Activated CD4-positive, alpha-beta T cell treated with anti-CD3 and anti-CD28 coated beads for 4 hours (primary cell): ENCODE results near the gene WDR38.
"Not testable (repeated sequence)": the region's sequence is repeated elsewhere in the genome, so short reads cannot be mapped to it uniquely, and the experiment has no call there.

Experiments used
- DNase-seq, 2 donors: peaks; one replicate each; pipeline ENCODE4 v3.0.0-alpha.2; 2020

WDR38 gene

DNA sequence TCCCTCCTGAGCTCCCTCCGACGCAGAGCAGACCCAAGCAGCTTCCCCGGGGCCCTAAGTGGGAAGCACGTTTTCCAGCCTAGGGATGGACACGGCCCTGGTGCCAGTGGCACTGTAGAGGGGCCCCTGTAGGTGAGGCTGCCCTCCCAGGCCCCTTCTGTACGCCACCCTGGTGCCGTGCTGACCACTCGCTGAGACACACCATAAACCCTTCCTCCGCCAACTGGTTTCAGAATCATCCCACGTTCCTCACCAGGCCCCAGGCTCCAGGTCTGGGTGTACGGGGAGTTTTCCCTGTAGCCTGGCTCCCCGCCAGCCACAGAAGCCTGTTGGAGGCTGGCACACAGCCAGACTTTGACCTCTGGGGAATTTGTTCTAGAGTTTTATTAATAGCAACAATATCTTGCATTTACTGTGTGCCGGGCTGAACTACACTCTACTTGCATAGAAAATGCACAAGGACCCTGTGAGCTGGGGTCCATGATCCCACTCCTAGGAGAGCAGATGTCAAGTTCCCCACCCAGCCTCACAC is 18.2 kb upstream of the WDR38 start:
- DNase-seq, result no peak

DNA sequence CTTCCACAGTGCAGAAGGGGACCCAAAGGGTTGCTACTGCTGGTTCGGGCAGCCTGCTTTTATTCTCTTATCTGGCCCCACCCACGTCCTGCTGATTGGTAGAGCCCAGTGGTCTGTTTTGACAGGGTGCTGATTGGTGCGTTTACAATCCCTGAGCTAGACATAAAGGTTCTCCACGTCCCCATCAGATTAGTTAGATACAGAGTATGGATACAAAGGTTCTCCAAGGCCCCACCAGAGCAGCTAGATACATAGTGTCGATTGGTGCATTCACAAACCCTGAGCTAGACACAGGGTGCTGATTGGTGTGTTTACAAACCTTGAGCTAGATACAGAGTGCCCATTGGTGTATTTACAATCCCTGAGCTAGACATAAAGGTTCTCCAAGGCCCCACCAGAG is 15.1 kb upstream of the WDR38 start:
- DNase-seq, result not testable (repeated sequence)

DNA sequence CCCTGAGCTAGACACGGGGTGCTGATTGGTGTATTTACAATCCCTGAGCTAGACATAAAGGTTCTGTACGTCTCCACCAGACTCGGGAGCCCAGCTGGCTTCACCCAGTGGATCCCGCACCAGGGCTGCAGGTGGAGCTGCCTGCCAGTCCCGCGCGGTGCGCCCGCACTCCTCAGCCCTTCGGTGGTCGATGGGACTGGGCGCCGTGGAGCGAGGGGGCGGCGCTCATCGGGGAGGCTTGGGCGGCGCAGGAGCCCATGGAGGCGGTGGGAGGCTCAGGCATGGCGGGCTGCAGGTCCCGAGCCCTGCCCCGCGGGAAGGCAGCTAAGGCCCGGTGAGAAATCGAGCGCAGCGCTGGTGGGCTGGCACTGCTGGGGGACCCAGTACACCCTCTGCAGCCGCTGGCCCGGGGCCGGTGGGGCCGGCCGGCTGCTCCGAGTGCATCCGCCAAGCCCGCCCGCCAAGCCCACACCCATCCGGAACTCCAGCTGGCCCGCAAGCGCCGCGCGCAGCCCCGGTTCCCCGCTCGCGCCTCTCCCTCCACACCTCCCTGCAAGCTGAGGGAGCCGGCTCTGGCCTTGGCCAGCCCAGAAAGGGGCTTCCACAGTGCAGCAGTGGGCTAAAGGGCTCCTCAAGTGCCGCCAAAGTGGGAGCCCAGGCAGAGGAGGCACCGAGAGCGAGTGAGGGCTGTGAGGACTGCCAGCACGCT is 14.5 kb upstream of the WDR38 start:
- DNase-seq, result not testable (repeated sequence)

DNA sequence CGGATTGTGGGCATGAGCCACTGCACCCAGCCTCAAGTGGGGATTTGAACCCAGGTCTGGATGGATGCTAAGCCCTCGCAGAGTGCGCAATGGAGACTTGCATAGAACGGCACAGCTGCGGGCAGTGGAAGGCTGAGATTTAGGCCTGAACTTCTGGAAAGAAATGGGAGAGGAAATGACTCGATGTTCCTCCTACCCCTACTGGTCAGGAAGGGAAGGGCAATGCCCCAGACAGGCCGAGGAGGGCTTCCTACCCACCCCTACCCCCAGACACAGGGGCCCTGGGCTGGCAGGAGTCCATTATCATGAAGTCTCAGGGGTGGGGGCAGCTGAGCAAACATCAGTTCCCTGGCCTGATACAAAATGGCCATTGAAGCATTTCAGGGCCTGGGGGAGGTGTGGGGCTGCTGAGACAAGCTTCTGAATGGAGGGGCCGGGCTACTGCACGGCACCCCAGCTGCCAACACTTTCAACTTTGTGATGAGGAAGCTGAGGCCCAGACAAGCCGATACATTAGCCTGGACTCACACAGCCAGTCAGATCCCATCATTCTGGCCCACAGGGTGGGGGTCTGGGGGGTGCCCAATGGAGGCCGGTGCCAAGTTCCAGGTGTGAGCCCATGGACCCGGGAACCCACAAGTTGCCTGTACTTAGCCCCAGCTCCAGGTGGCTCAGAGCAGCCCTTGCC is 13.5 kb upstream of the WDR38 start:
- DNase-seq, result no peak

DNA sequence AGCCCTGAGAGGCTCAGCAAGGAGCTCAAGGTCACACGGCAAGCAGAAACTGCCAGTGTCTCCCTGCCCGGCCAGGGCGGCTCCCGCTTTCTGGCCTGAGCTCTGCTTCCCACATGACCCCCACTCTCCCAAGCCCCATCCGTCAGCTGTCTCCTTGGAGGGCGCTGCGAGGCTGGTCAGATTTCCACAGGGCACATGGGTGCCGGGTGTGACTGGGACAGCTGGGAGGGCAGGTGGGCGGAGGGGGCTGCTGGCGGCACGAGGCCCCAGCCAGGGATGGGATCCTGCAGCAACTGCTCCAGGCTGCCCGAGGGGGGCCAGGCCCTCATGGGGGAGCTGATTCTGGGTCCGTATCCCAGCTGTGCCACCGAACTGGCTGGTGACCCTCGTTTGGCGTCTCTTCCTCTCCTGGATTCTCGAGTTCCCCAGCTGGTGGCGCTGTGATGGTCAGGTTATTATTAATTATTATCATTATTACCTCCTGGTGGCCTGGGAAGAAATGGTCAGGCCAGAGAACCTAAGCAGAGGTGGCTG is 12.9 kb upstream of the WDR38 start:
- DNase-seq, result no peak

DNA sequence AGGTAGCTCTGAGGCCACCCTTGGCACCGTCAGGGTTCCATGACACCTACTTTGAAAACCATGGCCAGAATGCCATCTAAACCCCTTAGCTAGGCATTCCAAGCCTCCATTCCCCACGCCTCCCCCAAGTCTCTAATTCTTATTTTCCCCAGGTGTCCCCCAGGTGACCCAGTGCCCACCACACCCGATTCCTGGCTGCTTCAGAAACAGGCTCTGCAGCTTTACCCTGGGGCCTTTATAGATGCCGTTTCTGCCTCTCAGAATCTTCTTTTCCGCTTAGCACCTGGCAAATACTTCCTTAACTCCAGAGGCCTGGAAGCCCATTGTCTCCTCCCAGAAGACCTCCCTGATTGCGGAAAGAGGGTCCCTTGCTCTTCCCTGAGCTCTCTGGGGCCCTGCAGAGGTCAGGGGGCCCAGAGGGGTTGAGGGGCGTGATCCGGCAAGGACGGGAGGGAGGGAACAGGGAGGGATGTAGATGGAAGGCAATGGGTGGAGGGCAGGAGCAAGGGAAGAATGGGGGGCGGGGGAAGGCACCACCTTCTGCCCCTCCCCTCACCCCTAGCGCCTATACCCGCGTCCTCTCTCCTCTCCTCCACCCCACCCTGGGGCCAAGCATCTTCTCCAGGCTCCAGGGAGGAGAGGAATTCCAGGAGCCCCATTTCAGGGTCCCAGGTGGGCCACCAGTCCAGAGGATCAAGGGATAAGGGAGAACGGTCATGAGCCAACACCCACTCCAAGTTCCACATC is 12.0 kb upstream of the WDR38 start:
- DNase-seq, result no peak

DNA sequence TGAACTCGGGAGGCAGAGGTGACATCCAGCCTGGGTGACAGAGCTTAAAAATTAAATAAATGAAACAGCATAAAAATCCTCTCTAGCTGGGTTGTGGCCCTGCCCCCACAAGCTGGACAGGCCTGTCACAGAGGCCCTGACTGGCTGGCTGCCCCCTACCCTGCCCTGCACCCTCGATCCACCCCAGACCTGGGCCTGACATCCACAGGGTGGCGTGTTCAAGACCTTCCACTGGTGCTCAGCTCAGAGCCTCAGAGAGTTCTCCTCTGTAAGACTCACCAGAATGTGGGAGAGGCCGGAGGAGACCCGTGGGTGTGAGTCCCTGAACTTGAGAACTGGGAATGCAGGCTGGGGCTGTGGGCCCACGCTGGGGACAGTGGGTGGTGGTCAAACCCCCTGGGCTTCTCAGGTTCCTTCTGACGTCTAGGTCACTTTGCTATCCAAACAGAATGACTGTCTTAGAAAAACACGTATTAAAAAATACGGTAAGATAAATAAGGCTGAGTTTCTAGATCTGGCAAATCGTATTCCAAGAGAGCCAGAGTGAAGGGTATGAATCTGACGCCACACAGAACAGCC is 9.7 kb upstream of the WDR38 start:
- DNase-seq, result no peak

DNA sequence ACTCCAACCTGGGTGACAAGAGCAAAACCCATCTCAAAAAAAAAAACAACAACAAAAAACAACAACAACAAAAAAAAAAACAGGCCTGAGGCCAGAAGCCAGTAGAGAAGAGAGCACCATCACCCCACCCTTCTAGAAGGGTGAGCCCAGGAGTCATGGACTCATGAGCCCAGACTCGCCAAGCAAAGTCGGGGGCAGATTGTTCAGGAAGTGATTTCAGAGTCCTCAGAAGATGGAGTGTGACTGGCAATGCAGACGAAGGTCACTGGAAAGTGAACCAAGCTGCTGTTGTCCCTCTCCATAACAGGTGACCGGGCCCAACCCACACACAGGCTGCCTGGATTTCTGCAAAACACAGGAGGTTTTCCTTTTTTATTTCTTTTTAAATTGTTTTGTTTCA is 9.0 kb upstream of the WDR38 start:
- DNase-seq, result no peak

DNA sequence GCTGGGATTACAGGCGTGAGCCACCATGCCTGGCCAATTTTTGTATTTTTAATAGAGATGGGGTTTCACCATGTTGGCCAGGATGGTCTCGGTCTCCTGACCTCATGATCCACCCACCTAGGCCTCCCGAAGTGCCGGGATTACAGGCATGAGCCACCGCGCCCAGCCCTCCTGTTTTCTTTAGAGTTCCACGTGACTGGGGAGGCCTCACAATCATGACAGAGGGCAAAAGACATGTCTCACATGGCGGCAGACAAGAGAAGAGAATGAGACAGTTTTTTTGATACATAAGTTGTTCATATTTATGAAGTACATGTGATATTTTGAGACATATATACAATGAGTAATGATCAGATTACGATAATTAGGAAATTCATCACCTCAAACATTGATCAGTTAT is 6.8 kb upstream of the WDR38 start:
- DNase-seq, result not testable (repeated sequence)

DNA sequence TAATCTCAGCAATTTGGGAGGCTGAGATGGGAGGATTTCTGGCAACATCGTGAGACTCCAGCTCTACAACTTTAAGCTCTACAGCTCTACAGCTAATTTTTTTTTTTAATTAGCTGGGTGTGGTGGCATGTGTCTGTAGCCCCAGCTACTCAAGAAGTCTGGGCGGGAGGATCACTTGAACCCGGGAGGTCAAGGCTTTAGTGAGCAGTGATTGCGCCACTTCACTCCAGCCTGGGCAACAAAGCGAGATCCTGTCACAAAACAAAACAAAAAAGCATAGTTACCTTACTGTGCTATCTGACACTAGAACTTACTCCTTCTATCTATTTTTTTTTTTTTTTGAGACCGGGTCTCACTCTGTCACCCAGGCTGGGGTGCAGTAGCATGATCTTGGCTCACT is 6.3 kb upstream of the WDR38 start:
- no peak for DNase-seq

DNA sequence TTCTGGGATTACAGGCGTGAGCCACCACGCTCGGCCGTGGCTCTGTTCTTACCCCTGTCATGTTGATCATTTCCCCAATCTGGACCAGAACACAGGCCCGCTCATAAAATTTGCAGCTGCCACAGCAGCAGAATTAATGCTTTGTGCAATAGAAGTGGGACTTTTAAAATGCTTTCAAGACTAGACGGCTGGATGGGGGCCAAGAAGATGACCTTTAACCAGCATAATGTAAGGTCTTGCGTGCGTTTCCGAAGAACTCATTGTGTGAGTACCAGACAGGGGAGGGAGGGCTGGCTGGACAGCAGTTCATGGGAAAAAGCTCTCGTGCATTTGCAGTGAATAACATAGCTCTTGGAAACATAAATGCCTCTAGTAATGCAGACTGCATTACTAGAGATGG is 3.5 kb upstream of the WDR38 start:
- DNase-seq, result no peak

DNA sequence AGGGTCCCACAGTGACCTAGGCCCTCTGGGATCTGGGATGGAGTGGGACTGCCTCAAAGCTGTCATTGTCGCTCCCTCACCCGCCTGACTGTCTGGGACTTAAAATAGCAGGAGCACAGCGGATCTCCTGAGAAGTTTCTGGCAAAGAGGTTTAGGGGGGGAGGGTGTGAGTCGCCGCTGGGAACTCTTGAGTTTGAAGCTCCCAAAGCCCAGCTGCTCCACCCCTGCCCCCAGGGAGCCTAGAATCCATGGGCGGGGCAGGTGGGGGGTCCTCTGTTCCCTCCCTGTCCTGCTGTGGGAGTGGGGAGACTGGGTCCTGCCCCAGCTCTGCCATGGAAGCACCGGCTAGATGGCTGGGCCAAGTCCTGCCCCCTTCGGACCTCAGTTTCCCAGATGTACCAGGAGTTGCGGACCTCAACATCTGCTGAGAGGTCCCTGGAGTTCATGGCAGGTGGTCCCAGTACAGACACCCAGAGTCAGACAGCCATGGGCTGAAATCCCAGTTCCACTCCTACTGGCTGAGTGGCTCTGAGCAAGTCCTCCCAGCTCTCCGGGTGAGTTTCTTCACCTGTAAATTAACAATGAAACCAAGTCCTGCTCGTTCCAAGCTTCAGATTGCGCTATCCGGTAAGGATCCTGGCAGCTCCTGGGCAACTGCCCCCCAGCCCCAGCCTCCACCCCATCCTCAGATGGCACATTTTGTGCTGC is 985 bp upstream of the WDR38 start:
- no peak for DNase-seq

DNA sequence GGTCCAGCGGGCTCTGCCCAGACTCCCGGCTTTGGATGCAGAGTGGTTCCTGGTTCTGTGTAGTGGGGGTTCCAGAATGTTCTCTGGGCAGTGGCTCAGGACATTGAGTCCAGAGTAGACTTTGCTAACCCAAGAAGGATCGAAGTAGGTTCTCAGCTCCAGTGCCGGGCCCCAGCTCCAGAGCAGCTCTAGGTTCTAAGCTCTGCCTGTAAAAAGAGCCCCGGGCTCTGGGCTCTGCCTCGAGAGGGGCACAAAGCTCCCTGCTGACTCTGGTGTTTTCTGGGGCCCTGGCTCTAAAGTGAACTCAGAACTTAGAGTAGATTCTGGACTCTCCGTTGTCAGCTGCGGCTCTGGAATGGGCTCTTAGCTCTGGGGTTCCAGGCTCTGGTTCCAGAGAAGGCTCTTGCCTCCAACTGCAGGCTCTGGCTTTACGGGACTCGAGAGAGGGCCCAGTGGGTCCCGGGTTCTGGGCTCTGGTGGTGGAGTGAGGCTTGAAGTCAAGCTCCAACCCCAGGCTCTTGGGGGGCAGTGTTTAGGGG is 414 bp downstream of the WDR38 start:
- no peak for DNase-seq

DNA sequence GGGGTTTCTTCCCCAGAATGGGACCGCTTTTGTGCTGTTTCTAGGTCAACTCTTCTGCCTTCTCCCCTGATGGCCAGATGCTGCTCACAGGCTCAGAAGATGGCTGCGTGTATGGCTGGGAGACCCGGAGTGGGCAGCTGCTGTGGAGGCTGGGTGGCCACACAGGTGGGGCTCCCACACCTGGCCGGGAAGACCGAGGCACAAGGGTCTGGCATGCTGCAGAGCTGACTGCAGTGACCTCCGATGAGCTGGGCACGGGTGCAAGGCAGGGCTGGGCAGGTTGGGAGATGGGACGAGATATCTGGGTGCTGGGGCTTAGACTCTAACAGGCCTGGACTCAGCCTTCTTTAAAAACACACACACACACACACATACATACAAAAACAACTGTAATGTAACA is 901 bp downstream of the WDR38 start:
- DNase-seq, result no peak

DNA sequence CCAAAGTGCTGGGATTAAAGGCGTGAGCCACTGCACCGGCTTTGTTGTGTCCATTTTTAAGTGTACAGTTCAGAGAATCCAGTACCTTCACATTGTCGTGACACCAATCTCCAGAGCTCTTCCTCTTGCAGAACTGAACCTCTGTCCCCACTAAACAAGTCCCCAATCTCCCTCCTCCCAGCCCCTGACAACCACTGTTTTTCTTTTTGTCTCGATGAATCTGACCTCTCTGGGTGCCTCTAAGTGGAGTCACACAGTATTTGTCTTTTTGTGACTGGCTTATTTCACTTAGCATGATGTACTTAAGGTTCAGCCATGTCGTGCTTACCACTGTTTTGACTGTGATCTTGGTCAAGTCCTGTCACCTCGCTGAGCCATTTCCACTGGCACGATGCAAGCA is 1.6 kb downstream of the WDR38 start:
- no peak for DNase-seq

DNA sequence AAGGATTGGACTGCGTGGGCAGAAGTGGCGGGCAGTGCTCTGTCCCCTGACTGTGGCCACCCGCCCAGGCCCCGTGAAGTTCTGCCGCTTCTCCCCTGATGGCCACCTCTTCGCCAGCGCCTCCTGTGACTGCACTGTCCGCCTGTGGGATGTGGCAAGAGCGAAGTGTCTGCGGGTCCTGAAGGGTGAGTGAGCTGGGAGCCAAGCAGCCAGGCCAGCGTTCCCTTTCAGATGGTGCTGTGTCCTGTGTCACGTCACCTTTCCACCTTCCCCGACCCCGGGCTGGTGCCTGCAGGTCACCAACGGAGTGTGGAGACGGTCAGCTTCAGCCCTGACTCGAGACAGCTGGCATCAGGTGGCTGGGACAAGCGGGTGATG is 2.3 kb downstream of the WDR38 start:
- no peak for DNase-seq

DNA sequence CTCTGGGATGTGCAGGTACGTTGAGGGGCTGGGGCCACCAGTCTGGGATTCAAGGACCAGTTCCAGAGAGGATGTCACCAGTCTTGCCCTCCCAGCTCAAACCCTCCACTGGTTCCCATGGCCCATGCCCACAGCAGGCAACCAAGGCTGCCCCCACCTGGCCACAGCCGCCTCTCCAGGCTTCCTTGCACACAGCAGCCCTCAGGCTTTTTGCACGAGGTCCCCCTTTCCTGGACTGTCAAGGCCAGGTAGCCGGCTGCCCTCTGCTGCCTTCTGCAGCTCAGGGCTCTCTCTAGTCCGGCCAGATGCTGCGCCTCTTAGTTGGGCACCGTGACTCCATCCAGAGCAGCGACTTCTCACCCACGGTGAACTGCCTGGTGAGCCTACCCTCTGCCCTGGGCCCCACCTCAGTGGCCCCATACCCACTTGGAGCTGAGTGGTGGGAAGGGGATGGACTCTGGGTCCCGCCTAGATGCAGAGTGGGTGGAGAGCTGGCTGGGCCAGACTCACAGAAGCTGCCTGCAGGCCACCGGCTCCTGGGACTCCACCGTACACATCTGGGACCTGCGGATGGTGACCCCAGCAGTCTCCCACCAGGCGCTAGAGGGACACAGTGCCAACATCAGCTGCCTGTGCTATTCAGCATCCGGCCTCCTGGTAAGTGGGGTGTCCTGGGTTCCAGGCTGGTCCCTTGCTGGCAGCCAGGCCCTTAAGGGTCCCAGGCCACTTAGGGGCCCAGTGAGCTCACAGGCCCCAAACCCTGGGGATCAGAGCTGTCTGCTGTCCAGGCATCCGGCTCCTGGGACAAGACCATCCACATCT is 2.9 kb downstream of the WDR38 start:
- no peak for DNase-seq

DNA sequence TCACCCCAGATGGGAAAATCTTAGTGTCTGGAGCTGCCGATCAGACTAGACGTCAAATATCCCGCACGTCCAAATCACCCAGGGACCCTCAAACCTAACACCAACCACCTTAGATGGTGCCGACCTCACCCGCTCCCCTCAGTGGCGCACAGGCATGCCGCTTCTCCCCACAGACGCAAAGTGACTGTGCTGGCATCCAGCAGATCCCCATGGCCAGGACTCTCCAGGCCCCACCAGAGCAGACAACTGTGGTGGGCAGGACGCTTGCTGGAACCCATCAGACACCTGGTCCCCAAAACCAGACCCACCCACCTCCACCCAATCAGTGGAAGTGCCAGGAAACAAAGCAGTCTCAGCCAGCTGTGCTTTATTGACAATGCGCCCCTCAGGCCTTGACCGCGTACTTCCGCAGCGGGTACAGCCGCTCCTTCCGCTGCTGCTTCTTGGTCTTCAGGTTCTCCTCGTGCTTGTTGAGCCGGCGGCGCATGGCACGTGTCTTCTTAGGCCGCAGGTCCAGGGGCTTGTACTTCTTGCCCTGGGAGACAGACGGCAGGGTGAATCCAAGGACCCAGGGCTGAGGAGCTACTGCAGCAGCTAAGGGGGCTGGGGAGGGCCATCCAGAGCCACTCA is 4.4 kb downstream of the WDR38 start:
- DNase-seq, result no peak

DNA sequence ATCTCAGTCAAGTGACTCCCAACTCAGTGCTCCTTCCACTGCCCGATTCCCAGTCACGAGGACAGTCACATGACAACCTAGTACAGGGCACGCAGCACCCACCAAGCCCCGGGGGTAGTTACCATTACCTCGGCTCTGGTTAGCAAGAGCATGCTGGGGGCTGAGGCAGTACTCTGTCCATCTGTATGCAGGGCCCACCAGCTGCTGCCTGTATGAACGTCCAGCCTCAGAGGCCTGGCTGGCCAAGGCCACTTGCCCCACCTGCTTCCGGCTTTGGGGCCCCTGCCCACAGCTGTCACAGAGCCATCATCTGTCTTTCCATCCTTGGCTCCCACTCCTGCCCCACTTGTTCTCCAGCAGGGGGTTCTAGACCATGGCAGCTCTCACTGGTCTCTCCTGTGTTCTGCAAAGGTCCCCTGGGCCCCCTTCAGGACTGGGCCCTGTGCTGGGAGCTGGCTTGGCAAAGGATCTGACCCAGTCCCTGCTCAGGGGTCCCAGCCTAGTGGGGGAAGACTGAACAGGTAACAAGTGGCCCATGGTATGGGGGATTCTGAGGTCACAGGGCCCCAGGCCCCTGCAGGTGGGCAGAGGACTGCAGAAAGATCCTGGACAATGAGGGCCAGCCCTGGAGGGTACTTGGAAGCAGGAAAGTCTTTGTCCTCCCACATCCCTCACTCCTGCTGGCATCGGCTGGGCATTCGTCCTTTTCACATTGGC is 5.2 kb downstream of the WDR38 start:
- DNase-seq, result no peak
